Daoy (cell line): ENCODE measurements around the gene SRP68. TPM values are rescaled to one million over a fixed set of nuclear protein-coding genes. Genes with fewer than 3 reads are reported as not detected.
"Not testable (repeated sequence)": the region's sequence is repeated elsewhere in the genome, so short reads cannot be mapped to it uniquely, and the experiment has no call there.

ENCODE experiments used
- DNase-seq: peaks from one replicate; pipeline ENCODE4 v3.0.0-alpha.2; 2015; ENCODE audit warnings: low read depth
- total RNA-seq: library from RNA; depleted of rRNA; stranded (reverse); fragments of >200 nt; shearing (Covaris generic); gene quantifications from 2 replicates; pipeline ENCODE4 v1.2.3, GENCODE V29; 2014

The SRP68 gene
- total RNA-seq, 1 experiment from 2014 or later, result 25.4 TPM

- no peak for DNase-seq
These were observed 17.6 kb upstream of the SRP68 start for GRCh38 chr17:76089680-76090516.

GRCh38 chr17:76088868-76089576 lies 16.7 kb upstream of the SRP68 start:
- DNase-seq, result no peak

GRCh38 chr17:76088041-76088867 lies 15.9 kb upstream of the SRP68 start:
- no peak for DNase-seq

- DNase-seq, result no peak
These were observed 15.2 kb upstream of the SRP68 start for GRCh38 chr17:76087531-76087930.

- DNase-seq, result no peak
These were observed 14.1 kb upstream of the SRP68 start for GRCh38 chr17:76086384-76086783.

- DNase-seq, result no peak
These were observed 13.5 kb upstream of the SRP68 start for GRCh38 chr17:76085731-76086366.

- DNase-seq, result no peak
These were observed 12.9 kb upstream of the SRP68 start for GRCh38 chr17:76085066-76085730.

GRCh38 chr17:76083536-76084182 lies 11.3 kb upstream of the SRP68 start:
- DNase-seq, result no peak

- DNase-seq, result no peak
These were observed 10.3 kb upstream of the SRP68 start for GRCh38 chr17:76082326-76083251.

- DNase-seq, result no peak
These were observed 9.2 kb upstream of the SRP68 start for GRCh38 chr17:76081295-76082210.

GRCh38 chr17:76080768-76081287 lies 8.5 kb upstream of the SRP68 start:
- no peak for DNase-seq

GRCh38 chr17:76079956-76080767 lies 7.8 kb upstream of the SRP68 start:
- DNase-seq, result no peak

GRCh38 chr17:76079535-76079955 lies 7.2 kb upstream of the SRP68 start:
- DNase-seq, result no peak

- no peak for DNase-seq
These were observed 6.7 kb upstream of the SRP68 start, which contains the start of gene ZACN for GRCh38 chr17:76078860-76079534. ZACN (plus strand) TSS chr17:76079182; CDS start chr17:76079265, 83 bp downstream.

- DNase-seq, result not testable (repeated sequence)
These were observed 6.1 kb upstream of the SRP68 start for GRCh38 chr17:76078370-76078769.

GRCh38 chr17:76077584-76078110 lies 5.3 kb upstream of the SRP68 start:
- DNase-seq, result no peak
